Caco-2 (cell line): ENCODE measurements around the gene DAZL. TPM values are rescaled to one million over a fixed set of nuclear protein-coding genes. Genes with fewer than 3 reads are reported as not detected.
A peak's percentile ranks its signal among the peaks of the same experiment; 100 is the strongest.

Experiments used
- BruUV-seq: library from RNA; stranded (reverse); fragments of 400-500 nt; replicated peaks from 2 replicates; lab custom pipeline; 2021; lab: Mats Ljungman, UMichigan
- CTCF ChIA-PET: fragments of 300-600 bp; sonication (Branson Sonifier 250); formaldehyde crosslinking; loops from one replicate; lab custom pipeline; 2022; ENCODE audit warnings: antibody characterized with exemption; lab: Charles Lee
- POLR2A ChIA-PET: fragments of 300-600 bp; sonication (Branson Sonifier 250); formaldehyde crosslinking; loops from one replicate; lab custom pipeline; 2022; ENCODE audit warnings: antibody characterized with exemption; lab: Charles Lee
- DNase-seq, 2 experiments: peaks; one replicate each; pipeline versions ENCODE4 v3.0.0 to v3.0.0-alpha.2; 2020 to 2022
- H3K27me3 ChIP-seq: replicated peaks from 2 replicates; pipeline ENCODE4 v1.6.0; 2011; ENCODE audit warnings: low read length; ENCODE audit not compliant: control insufficient read depth, insufficient read depth
- H3K36me3 ChIP-seq: 2 replicates; pipeline ENCODE4 v1.5.1; 2011; ENCODE audit warnings: low read length; ENCODE audit not compliant: control insufficient read depth, insufficient read depth
- H3K4me1 ChIP-seq: fragments of 250-450 bp; sonication (Bioruptor Pico); 2 replicates; pipeline ENCODE4 v1.5.1; 2020; ENCODE audit warnings: mild to moderate bottlenecking
- H3K4me3 ChIP-seq: 2 replicates; pipeline ENCODE4 v1.5.1; 2011; ENCODE audit warnings: low read depth, mild to moderate bottlenecking, control low read depth, low read length
- H3K9me3 ChIP-seq: fragments of 250-450 bp; sonication (Bioruptor Pico); 2 replicates; pipeline ENCODE4 v1.5.1; 2020; ENCODE audit warnings: mild to moderate bottlenecking, moderate library complexity
- H3K27ac Mint-ChIP-seq: one replicate; pipeline ENCODE4 v1.8.0; 2022; ENCODE audit warnings: mixed read lengths; ENCODE audit not compliant: unreplicated experiment
- H3K27me3 Mint-ChIP-seq: one replicate; pipeline ENCODE4 v1.8.0; 2022; ENCODE audit warnings: mixed read lengths; ENCODE audit not compliant: insufficient read depth, unreplicated experiment
- H3K36me3 Mint-ChIP-seq: one replicate; pipeline ENCODE4 v1.8.0; 2022; ENCODE audit warnings: mild to moderate bottlenecking, mixed read lengths; ENCODE audit not compliant: insufficient read depth, unreplicated experiment
- H3K4me1 Mint-ChIP-seq: one replicate; pipeline ENCODE4 v1.8.0; 2022; ENCODE audit warnings: low read depth, mixed read lengths; ENCODE audit not compliant: unreplicated experiment
- H3K4me3 Mint-ChIP-seq: one replicate; pipeline ENCODE4 v1.8.0; 2022; ENCODE audit warnings: mild to moderate bottlenecking, moderate library complexity, mixed read lengths; ENCODE audit not compliant: unreplicated experiment
- H3K9me3 Mint-ChIP-seq: one replicate; pipeline ENCODE4 v1.8.0; 2022; ENCODE audit warnings: mixed read lengths; ENCODE audit not compliant: unreplicated experiment
- intact Hi-C: fragments of 100-400 bp; cut with micrococcal nuclease; formaldehyde crosslinking; loops from one replicate; pipeline ENCODE4 v1.10.0; 2022; ENCODE audit not compliant: unreplicated experiment
- total RNA-seq: library from RNA; stranded (reverse); gene quantifications from 2 replicates; pipeline ENCODE4 v1.2.3, GENCODE V29; 2022
- TF ChIP-seq, protein P1 (sequence below), 2 experiments: fragments of 200-600 bp in 1 of 2; IDR thresholded peaks; 1 replicate in 1 of 2; 2 replicates in 1 of 2; pipeline versions ENCODE4 v1.5.1 to v1.8.0; 2011 to 2022; ENCODE audit warnings: antibody characterized with exemption in 1 of 2, control low read depth in 1 of 2, inconsistent platforms in 1 of 2, low read depth in 1 of 2, low read length in 1 of 2, mild to moderate bottlenecking in 1 of 2, moderate library complexity in 1 of 2; ENCODE audit not compliant: insufficient read depth in 1 of 2, severe bottlenecking in 1 of 2, unreplicated experiment in 1 of 2

Gene DAZL
- total RNA-seq, 1 experiment from 2014 or later, result not detected

DNA sequence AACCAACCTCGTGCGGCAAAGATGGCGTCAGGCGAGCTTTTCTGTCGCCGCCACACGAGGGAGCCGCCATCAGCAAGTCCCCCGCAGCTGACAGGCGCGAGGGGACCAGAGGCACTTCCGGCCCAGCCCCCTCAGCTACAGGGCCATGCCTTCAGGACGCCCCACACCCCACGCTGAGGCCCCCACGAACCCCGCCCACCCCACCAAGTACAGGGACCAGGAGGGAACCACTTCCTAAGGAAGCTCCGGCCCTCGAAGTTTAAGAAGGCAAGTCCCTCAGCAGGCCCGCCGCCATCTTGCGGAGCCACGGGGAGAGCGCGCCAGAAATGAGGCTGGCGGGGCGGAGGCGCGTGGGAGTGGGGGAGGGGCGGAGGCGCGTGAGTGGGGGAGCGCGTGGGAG is 790 bp downstream of the DAZL start:
- Mint-ChIP-seq H3K4me1 (no peaks in the 10 kb centered on the region), H3K36me3 (no peaks in the 10 kb centered on the region), H3K9me3 (no peaks in the 10 kb centered on the region), H3K27ac (no peak overlapping the region), H3K27me3 (peaks cover 8% of the 10 kb centered on the region), H3K4me3 (no peak overlapping the region)
- no peaks in the 10 kb centered on the region for H3K4me1 ChIP-seq
- intact Hi-C loops, result loop anchor here (5.0 to 10.0 kb wide), 2 partner anchors 240 to 808 kb away; no protein-coding TSS in a partner anchor
- no peak overlapping the region for H3K4me3 ChIP-seq
- DNase-seq, result no peak
- ChIA-PET CTCF (no interaction called here), POLR2A (no interaction called here)
- BruUV-seq, result no TSS peak
- TF ChIP-seq, protein P1, sequence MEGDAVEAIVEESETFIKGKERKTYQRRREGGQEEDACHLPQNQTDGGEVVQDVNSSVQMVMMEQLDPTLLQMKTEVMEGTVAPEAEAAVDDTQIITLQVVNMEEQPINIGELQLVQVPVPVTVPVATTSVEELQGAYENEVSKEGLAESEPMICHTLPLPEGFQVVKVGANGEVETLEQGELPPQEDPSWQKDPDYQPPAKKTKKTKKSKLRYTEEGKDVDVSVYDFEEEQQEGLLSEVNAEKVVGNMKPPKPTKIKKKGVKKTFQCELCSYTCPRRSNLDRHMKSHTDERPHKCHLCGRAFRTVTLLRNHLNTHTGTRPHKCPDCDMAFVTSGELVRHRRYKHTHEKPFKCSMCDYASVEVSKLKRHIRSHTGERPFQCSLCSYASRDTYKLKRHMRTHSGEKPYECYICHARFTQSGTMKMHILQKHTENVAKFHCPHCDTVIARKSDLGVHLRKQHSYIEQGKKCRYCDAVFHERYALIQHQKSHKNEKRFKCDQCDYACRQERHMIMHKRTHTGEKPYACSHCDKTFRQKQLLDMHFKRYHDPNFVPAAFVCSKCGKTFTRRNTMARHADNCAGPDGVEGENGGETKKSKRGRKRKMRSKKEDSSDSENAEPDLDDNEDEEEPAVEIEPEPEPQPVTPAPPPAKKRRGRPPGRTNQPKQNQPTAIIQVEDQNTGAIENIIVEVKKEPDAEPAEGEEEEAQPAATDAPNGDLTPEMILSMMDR (IDR thresholded peaks at IDR 0.05; ENCODE audit: insufficient read depth in 1 of 2, low read depth in 1 of 2, low read length in 1 of 2, severe bottlenecking in 1 of 2, unreplicated experiment in 1 of 2), result no peak
- no peaks in the 10 kb centered on the region for H3K27me3 ChIP-seq
- H3K36me3 ChIP-seq, result no peaks in the 10 kb centered on the region
- no peaks in the 10 kb centered on the region for H3K9me3 ChIP-seq

DNA sequence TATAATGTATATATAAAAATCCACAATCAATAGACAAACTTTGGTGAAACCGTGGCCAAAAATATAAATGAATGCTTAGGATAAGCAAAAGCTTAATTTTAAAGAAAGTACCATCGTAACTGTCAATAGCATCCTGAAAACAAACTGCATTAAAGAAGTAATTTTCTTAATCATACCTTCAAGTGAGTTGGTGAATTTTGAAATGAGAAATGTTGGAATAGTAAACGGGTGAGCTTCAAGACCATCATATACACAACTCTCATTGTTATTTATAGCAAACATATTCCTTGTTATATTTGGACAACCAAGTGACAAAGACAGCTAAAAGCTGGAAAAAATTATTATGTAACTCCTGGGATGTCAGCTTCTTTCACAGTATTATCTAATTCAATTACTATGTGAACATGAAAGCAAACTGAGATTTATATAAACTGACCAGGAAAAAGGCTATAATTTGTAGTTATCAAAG is 3.7 kb downstream of the DAZL start:
- Mint-ChIP-seq H3K4me3 (no peak overlapping the region), H3K27me3 (peaks cover 12% of the 10 kb centered on the region), H3K9me3 (no peaks in the 10 kb centered on the region), H3K4me1 (no peaks in the 10 kb centered on the region), H3K36me3 (no peaks in the 10 kb centered on the region), H3K27ac (no peak overlapping the region)
- Histone ChIP-seq H3K27me3 (no peaks in the 10 kb centered on the region), H3K9me3 (no peaks in the 10 kb centered on the region), H3K4me3 (no peak overlapping the region), H3K36me3 (no peaks in the 10 kb centered on the region), H3K4me1 (no peaks in the 10 kb centered on the region)
- BruUV-seq, result no TSS peak
- POLR2A ChIA-PET, result no interaction called here
- no peak for DNase-seq
- TF ChIP-seq, protein P1 (IDR thresholded peaks at IDR 0.05; ENCODE audit: insufficient read depth in 1 of 2, low read depth in 1 of 2, low read length in 1 of 2, severe bottlenecking in 1 of 2, unreplicated experiment in 1 of 2), result no peak
- intact Hi-C loops, result loop anchor here (1.0 to 10.0 kb wide), 5 partner anchors 243 to 811 kb away; no protein-coding TSS in a partner anchor
- CTCF ChIA-PET, result no interaction called here

DNA sequence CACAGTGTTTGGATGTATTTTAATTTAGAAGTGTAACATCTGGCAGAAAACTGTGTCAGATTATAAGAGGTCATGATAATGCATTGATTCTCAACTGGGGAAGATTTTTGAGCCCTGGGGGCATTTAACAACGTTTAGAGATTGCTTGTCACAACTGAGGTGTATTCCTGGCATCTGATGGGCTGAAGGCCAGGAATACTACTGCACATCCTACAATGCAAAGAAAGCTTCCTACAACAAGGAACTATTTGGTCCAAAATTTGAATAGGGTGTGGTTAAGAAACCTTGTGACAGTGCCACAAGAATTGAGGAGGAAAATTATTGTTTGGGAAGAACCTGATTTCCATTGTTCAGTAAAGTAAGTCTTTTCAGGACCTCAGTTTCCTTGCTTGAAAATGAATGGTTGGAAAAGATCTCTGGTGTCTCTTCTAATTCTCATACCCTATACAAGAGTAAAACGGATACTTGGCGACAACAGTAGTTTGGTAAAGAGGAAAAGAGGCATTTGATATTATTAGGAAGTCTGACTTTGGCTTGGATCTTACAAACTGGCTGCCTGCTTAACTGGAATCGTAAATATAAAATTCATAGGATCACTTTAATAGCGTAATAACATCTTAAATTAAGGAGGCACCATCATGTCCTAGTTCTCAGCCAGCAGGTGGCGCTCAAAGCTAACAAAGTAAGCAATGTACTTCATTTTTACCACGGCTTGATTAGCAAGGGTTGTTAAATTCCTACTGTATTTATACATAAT is 4.3 kb downstream of the DAZL start:
- Mint-ChIP-seq H3K27ac (no peak overlapping the region), H3K27me3 (peaks cover 12% of the 10 kb centered on the region), H3K36me3 (no peaks in the 10 kb centered on the region), H3K4me1 (no peaks in the 10 kb centered on the region), H3K9me3 (no peaks in the 10 kb centered on the region), H3K4me3 (no peak overlapping the region)
- Histone ChIP-seq H3K4me3 (no peak overlapping the region), H3K36me3 (no peaks in the 10 kb centered on the region), H3K9me3 (no peaks in the 10 kb centered on the region), H3K4me1 (no peaks in the 10 kb centered on the region), H3K27me3 (no peaks in the 10 kb centered on the region)
- TF ChIP-seq, protein P1 (IDR thresholded peaks at IDR 0.05; ENCODE audit: insufficient read depth in 1 of 2, low read depth in 1 of 2, low read length in 1 of 2, severe bottlenecking in 1 of 2, unreplicated experiment in 1 of 2), result peak; percentile 63 to 84
- CTCF ChIA-PET, result no interaction called here
- no TSS peak for BruUV-seq
- POLR2A ChIA-PET, result no interaction called here
- intact Hi-C loops, result loop anchor here (1.0 to 10.0 kb wide), 5 partner anchors 244 to 811 kb away; no protein-coding TSS in a partner anchor
- DNase-seq, result peak; percentile 46 to 57
